Nephron progenitor cell (in vitro differentiated cells): ENCODE measurements around the gene NRP1.

ENCODE experiments used
- DNase-seq: peaks from one replicate; pipeline ENCODE4 v3.0.0; 2021
- H3K27ac Mint-ChIP-seq: 2 replicates; pipeline ENCODE4 v1.8.0; 2021; ENCODE audit warnings: mild to moderate bottlenecking, moderate library complexity, mixed read lengths
- H3K27me3 Mint-ChIP-seq: 2 replicates; pipeline ENCODE4 v1.8.0; 2021; ENCODE audit warnings: mild to moderate bottlenecking, low read depth, mixed read lengths; ENCODE audit not compliant: poor library complexity
- H3K36me3 Mint-ChIP-seq: 2 replicates; pipeline ENCODE4 v1.8.0; 2021; ENCODE audit warnings: low read depth, mixed read lengths
- H3K4me1 Mint-ChIP-seq: 2 replicates; pipeline ENCODE4 v1.8.0; 2021; ENCODE audit warnings: mixed read lengths
- H3K4me3 Mint-ChIP-seq: 2 replicates; pipeline ENCODE4 v1.8.0; 2021; ENCODE audit warnings: mild to moderate bottlenecking, moderate library complexity, mixed read lengths
- H3K9me3 Mint-ChIP-seq: 2 replicates; pipeline ENCODE4 v1.8.0; 2021; ENCODE audit warnings: mild to moderate bottlenecking, moderate library complexity, mixed read lengths
- TF ChIP-seq, protein P1 (sequence below): fragments of 200-600 bp; sonication (generic); IDR thresholded peaks from 2 replicates; pipeline ENCODE4 v1.5.0; 2021; ENCODE audit warnings: antibody characterized with exemption

Gene NRP1

DNA sequence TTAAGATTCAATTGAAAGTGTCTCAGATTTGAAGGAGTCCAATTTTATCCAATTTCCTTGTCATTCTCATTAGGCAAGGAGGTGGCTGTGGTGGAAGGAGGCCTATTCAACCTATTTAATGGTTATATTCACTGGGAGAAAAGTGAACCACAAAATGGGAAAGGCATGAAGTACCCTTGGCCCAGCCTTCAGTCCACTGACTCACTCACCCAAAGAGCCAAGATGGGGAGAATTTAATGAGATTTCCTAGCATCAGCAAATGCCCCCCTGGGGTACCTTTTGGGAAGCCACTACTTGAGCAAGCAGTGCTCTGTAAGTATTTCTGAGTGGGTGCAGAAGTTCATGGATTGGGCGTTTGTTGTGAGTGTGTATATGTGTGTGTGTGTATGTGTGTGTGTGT lies 144.1 kb downstream of the NRP1 start:
- H3K36me3 Mint-ChIP-seq, result peaks cover 88% of the 10 kb centered on the region
- H3K27me3 Mint-ChIP-seq, result no peaks in the 10 kb centered on the region
- TF ChIP-seq, protein P1, sequence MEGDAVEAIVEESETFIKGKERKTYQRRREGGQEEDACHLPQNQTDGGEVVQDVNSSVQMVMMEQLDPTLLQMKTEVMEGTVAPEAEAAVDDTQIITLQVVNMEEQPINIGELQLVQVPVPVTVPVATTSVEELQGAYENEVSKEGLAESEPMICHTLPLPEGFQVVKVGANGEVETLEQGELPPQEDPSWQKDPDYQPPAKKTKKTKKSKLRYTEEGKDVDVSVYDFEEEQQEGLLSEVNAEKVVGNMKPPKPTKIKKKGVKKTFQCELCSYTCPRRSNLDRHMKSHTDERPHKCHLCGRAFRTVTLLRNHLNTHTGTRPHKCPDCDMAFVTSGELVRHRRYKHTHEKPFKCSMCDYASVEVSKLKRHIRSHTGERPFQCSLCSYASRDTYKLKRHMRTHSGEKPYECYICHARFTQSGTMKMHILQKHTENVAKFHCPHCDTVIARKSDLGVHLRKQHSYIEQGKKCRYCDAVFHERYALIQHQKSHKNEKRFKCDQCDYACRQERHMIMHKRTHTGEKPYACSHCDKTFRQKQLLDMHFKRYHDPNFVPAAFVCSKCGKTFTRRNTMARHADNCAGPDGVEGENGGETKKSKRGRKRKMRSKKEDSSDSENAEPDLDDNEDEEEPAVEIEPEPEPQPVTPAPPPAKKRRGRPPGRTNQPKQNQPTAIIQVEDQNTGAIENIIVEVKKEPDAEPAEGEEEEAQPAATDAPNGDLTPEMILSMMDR, result no peak
- H3K4me3 Mint-ChIP-seq, result no peak overlapping the region
- no peak overlapping the region for H3K27ac Mint-ChIP-seq
- peaks cover 61% of the 10 kb centered on the region for H3K4me1 Mint-ChIP-seq
- DNase-seq, result no peak
- no peaks in the 10 kb centered on the region for H3K9me3 Mint-ChIP-seq

DNA sequence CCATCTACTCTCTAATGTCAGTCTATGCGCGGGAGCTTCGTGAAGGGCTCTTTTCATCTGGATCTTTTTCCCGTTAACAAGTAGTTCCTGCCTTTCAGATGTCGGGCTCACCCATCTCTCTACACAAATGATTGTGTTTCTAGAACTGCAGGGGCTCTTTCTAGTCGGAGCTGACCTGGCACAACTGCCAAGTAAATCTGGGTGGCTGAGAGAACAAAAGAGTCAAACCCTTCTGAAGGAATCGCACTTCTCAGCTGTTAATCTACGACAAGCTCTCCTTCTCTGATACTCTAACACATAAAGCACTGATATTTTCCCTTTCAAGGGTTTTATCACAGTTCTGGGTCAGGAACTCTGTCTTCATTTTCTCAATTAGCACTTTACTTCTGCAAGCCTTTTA lies 144.7 kb downstream of the NRP1 start:
- H3K27ac Mint-ChIP-seq, result peak overlapping the region; percentile 53
- peaks cover 87% of the 10 kb centered on the region for H3K36me3 Mint-ChIP-seq
- H3K9me3 Mint-ChIP-seq, result no peaks in the 10 kb centered on the region
- no peak overlapping the region for H3K4me3 Mint-ChIP-seq
- TF ChIP-seq, protein P1, result no peak
- peaks cover 55% of the 10 kb centered on the region for H3K4me1 Mint-ChIP-seq
- H3K27me3 Mint-ChIP-seq, result no peaks in the 10 kb centered on the region
- DNase-seq, result no peak

GRCh38 chr10:33189363-33189762 lies 145.1 kb downstream of the NRP1 start:
- Mint-ChIP-seq H3K4me1 (peaks cover 51% of the 10 kb centered on the region), H3K9me3 (no peaks in the 10 kb centered on the region), H3K4me3 (peak overlapping the region; percentile 44), H3K36me3 (peaks cover 84% of the 10 kb centered on the region), H3K27me3 (no peaks in the 10 kb centered on the region), H3K27ac (peak overlapping the region; percentile 57)
- DNase-seq, result no peak
- TF ChIP-seq, protein P1, result no peak

- no peak for DNase-seq
- Mint-ChIP-seq H3K4me1 (peaks cover 34% of the 10 kb centered on the region), H3K4me3 (no peak overlapping the region), H3K36me3 (peaks cover 88% of the 10 kb centered on the region), H3K27me3 (no peaks in the 10 kb centered on the region), H3K27ac (no peak overlapping the region), H3K9me3 (no peaks in the 10 kb centered on the region)
- TF ChIP-seq, protein P1, result no peak
Observed at GRCh38 chr10:33187427-33187999, 147.0 kb downstream of the NRP1 start.

DNA sequence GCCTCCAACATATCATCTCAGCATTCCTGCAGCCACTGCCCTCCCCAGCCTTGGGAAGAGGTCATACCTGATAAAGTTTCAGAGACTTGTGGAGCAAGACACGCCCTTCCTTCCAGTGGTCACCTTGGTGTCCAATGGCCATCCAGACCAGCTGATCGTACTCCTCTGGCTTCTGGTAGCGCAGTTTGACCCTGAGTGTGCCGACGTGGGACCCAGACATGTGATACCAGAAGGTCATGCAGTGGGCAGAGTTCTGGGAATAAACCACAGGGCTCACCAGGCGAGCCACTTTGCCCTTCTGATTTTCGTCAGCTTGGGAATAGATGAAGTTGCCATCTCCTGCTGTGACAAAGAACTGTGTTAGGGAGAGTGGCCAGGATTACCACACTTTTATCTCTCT lies 148.3 kb downstream of the NRP1 start:
- Mint-ChIP-seq H3K4me3 (no peak overlapping the region), H3K27me3 (no peaks in the 10 kb centered on the region), H3K27ac (peak overlapping the region; percentile 13), H3K9me3 (no peaks in the 10 kb centered on the region), H3K36me3 (peaks cover 89% of the 10 kb centered on the region), H3K4me1 (peaks cover 34% of the 10 kb centered on the region)
- no peak for DNase-seq
- TF ChIP-seq, protein P1, result no peak

- H3K4me3 Mint-ChIP-seq, result no peak overlapping the region
- no peaks in the 10 kb centered on the region for H3K9me3 Mint-ChIP-seq
- peaks cover 89% of the 10 kb centered on the region for H3K36me3 Mint-ChIP-seq
- H3K27ac Mint-ChIP-seq, result no peak overlapping the region
- H3K4me1 Mint-ChIP-seq, result peaks cover 39% of the 10 kb centered on the region
- H3K27me3 Mint-ChIP-seq, result no peaks in the 10 kb centered on the region
- TF ChIP-seq, protein P1, result no peak
- no peak for DNase-seq
Observed at GRCh38 chr10:33183655-33184054, 150.8 kb downstream of the NRP1 start.
